Posterior cingulate gyrus (tissue), 11 donors: ENCODE measurements around the gene MAN2B1.
A peak's percentile ranks its signal among the peaks of the same experiment; 100 is the strongest.
"Not testable (repeated sequence)": the region's sequence is repeated elsewhere in the genome, so short reads cannot be mapped to it uniquely, and the experiment has no call there.

Experiments
- DNase-seq, 10 donors: peaks; one replicate each; pipeline versions ENCODE4 v3.0.0 to v3.0.0-alpha.2; 2020 to 2021; ENCODE audit warnings: mixed read lengths in 3 of 10
- intact Hi-C: fragments of 100-400 bp; cut with DNase I; formaldehyde crosslinking; loops from one replicate; pipeline ENCODE4 v1.15.1; 2023

Gene MAN2B1

DNA sequence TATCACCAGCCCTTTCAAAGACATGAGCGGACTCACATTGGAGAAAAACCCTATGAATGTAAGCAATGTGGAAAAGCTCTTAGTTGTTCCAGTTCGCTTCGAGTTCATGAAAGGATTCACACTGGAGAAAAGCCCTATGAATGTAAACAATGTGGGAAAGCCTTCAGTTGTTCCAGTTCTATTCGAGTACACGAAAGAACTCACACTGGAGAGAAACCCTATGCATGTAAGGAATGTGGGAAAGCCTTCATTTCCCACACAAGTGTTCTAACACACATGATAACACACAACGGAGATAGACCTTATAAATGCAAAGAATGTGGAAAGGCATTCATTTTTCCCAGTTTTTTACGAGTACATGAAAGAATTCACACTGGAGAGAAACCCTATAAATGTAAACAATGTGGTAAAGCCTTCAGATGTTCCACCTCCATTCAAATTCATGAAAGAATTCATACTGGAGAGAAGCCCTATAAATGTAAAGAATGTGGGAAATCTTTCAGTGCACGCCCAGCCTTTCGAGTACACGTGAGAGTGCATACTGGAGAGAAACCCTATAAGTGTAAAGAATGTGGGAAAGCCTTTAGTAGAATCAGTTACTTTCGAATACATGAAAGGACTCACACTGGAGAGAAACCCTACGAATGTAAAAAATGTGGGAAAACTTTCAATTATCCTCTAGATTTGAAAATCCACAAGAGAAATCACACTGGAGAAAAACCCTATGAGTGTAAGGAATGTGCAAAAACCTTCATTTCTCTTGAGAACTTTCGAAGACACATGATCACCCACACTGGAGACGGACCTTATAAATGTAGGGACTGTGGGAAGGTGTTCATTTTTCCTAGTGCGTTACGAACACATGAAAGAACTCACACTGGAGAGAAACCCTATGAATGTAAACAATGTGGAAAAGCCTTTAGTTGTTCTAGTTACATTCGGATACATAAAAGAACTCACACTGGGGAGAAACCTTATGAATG is 38.2 kb downstream of the MAN2B1 start:
- DNase-seq: no peak
- intact Hi-C loops: no loop called here

DNA sequence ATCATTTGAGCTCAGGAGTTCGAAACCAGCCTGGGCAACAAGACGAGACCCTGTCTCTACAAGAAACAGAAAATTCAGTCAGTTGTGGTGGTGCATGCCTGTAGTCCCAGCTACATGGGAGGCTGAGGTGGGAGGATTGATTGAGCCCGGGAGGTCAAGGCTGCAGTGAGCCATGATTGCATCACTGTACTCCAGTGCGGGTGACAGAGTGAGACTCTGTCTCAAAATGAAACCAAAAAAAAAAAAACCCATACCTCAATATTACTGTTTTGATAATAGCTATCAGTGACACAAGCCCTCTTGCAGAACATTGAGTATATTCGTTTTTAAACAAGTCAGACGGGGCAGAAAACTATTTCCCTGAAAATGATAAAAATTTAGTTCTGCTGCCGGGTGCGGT is 39.6 kb downstream of the MAN2B1 start:
- no peak for DNase-seq
- intact Hi-C loops: no loop called here

DNA sequence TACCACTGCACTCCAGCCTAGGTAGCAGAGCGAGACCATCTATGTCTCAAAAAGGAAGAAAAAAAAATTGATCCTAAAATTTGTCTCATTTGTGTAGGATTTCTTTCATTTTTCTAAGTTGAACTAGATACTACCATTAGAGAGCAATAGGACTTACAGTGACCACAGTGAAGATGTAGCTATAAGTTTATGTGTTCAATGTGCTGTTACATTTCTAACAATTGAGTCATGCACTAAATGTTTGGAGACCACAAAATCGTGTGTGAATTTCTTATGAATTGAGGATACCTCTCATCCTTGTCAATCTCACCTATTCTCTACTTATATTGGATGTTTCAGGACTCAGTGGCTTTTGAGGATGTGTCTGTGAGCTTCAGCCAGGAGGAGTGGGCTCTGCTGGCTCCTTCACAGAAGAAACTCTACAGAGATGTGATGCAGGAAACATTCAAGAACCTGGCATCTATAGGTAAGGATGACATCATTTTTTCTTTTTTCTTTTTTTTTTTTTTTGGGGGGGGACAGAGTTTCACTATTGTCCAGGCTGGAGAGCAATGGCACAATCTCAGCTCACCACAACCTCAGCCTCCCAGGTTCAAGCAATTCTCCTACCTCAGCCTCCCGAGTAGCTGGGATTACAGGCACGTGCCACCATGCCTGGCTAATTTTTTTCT is 43.0 kb downstream of the MAN2B1 start:
- no peak for DNase-seq

DNA sequence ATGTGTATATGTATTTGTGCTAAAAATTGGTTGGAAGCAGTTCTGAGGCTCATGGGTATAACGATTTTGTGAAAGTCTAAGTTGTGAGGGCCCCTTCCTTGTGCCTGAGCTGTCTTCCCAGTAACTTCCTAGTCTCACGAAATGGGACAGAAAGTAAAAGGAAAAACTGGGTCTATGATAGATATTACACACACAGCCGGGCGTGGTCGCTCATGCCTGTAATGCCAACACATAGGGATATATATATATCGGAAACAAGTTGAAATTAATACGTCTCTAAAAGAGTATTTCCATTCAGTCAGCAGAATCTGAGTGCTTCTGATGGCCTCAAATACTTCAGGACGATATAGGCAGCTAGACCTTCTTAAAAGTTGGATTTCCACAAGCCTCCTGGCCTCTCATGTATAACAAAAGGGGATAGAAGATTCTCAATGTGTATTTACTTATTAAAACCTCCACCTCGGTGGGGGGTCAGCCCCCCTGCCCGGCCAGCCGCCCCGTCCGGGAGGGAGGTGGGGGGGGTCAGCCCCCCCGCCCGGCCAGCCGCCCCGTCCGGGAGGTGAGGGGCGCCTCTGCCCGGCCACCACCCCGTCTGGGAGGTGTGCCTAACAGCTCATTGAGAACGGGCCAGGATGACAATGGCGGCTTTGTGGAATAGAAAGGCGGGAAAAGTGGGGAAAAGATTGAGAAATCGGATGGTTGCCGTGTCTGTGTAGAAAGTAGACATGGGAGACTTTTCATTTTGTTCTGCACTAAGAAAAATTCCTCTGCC is 45.1 kb downstream of the MAN2B1 start:
- intact Hi-C loops, DNase-seq: not testable (repeated sequence)

More for the DNA sequence above, 43.0 kb downstream of the MAN2B1 start:
- intact Hi-C loops: no loop called here

- intact Hi-C loops: no loop called here
- no peak for DNase-seq
Measured at GRCh38 chr19:12617646-12618045, 48.9 kb downstream of the MAN2B1 start.

DNA sequence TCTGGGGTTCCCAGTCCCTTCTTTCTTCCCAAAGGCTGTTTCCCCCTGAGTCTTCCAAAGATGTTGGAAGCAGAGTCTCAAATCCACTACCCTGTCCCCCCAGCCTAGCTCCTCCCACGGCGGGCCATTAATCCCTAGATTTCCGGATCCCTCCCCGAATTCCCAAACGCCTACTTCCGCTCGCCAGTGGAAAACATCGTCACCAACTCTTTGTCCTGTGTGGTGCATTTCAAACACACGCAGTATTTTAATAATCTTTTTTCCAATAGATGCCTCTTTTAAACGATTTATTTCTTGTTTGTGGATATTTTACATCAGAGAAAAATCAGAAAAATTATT is 55.2 kb downstream of the MAN2B1 start:
- DNase-seq: peak; percentile 37 to 93 (median 69)
- intact Hi-C loops: no loop called here

DNA sequence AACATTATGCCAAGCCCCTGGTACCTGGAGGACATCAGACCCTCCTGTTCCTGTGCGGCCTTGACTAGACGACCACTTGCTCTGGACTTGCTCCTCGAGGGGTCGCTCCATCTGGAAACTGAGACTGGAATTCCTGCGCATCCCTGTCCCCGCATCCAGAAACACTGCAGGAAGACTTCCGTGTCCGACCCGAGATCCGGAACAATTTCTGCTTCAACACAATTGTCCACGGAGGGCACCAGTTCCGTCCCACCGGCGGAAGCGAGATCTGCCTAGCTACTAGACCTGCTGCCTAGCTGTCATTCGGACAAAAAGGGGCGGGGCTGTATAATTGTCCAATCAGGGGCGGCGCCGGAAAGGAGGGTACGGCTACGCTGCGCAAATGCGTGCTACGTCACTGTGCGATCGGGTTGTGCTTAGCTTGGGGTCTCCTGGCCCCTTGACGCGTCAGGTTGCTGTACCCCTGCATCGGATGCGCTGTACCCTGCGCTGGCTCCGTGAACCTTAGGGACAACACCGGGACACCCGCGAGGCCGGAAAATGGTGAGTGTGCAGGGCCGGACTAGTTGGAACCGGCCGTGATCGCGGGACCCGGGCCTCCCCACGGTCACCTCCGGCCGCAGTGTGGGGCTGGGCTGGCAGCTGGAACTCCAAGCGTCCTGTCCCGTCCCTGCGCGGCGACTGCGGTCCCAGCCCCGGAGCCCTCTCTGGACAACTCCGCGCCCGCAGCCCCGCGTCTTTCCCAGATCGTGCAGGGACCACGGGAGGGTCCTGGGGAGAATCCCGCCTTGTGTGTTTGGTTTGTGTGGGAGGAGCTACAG is 55.8 kb downstream of the MAN2B1 start, which contains the start of the genes ZNF490 and ZNF791:
Gene ZNF490 (minus strand): TSS at position 274 of the 821 bp plus-strand sequence. CDS start 133 bp downstream, at position 141.
Gene ZNF791 (plus strand): TSS at position 381 of the 821 bp plus-strand sequence. CDS start 160 bp downstream, at position 541.
- peak; percentile 96 to 100 (median 99) for DNase-seq
- intact Hi-C loops: no loop called here

DNA sequence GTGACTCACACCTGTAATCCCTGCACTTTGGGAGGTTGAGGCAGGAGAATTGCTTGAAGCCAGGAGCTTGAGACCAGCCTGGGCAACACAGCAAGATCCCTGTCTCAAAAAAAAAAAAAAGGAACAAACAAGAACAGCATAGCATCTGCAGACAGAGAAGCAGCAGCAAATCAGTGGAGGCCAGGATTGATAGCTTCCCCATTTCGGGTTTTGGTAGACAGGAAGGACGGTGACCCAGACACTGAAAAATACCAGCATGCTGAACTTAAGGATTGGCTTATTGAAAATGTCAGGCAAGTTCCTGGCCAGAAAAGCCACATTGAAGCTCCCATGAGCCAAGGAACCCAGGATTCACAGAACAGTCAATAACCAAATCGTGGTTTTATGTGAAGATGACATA is 58.9 kb downstream of the MAN2B1 start:
- no peak for DNase-seq
- intact Hi-C loops: no loop called here

GRCh38 chr19:12606796-12607195 is 59.7 kb downstream of the MAN2B1 start:
- intact Hi-C loops: no loop called here
- no peak for DNase-seq

GRCh38 chr19:12603714-12604113 is 62.8 kb downstream of the MAN2B1 start:
- intact Hi-C loops: no loop called here
- DNase-seq: no peak

- no peak for DNase-seq
- intact Hi-C loops: no loop called here
Measured at GRCh38 chr19:12597594-12597993, 68.9 kb downstream of the MAN2B1 start.

GRCh38 chr19:12596927-12597548 is 69.5 kb downstream of the MAN2B1 start:
- peak in 2 of 10 donors; percentile 10 for DNase-seq
- intact Hi-C loops: no loop called here
